Coronary artery (tissue), 2 donors: ENCODE measurements around the gene FTSJ1.

ENCODE experiments used
- DNase-seq: peaks from one replicate; pipeline ENCODE4 v3.0.0-alpha.2; 2017; ENCODE audit warnings: low spot score
- H3K27ac ChIP-seq, 2 donors: fragments of 200-600 bp; sonication (generic); one replicate each; pipeline ENCODE4 v1.5.1; 2016 to 2019
- H3K4me3 ChIP-seq: fragments of 200-600 bp; sonication (generic); 2 replicates; pipeline ENCODE4 v1.5.1; 2016; ENCODE audit warnings: mild to moderate bottlenecking, moderate library complexity
- TF ChIP-seq, protein P1 (sequence below): fragments of 200-600 bp; sonication (generic); IDR thresholded peaks from one replicate; pipeline ENCODE4 v1.5.1; 2019; ENCODE audit warnings: antibody characterized with exemption

The FTSJ1 gene

DNA sequence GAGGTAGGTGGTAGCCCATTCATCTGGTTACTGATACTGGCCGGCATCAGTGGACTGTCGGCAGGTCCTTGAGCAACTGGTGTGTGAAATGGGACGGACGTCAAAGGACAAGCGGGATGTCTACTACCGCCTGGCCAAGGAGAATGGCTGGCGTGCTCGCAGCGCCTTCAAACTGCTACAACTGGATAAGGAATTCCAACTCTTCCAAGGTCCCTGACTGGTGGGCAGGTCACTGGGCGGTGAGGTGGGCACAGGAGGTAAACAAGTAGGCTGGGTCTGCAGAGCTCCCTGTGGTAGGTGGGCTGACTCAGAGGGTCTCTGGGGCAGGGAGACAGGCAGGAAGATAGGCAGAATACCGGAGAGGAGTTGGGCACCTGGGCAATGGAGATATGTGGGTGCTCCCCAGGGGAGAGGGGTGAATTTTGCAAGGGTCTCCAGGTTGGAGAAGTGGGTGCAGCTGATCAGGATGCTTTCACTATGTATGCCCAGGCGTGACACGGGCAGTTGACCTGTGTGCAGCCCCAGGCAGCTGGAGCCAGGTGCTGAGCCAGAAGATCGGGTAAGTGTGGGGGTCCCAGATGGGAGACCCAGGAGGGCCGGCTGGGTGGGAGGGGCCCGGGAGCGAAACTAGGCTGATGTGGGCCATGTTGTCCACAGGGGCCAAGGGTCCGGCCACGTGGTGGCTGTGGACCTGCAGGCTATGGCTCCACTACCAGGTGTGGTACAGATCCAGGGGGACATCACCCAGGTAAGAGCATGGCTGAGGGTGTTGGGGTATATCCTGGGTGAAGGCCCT is 2.2 kb downstream of the FTSJ1 start:
- TF ChIP-seq, protein P1, sequence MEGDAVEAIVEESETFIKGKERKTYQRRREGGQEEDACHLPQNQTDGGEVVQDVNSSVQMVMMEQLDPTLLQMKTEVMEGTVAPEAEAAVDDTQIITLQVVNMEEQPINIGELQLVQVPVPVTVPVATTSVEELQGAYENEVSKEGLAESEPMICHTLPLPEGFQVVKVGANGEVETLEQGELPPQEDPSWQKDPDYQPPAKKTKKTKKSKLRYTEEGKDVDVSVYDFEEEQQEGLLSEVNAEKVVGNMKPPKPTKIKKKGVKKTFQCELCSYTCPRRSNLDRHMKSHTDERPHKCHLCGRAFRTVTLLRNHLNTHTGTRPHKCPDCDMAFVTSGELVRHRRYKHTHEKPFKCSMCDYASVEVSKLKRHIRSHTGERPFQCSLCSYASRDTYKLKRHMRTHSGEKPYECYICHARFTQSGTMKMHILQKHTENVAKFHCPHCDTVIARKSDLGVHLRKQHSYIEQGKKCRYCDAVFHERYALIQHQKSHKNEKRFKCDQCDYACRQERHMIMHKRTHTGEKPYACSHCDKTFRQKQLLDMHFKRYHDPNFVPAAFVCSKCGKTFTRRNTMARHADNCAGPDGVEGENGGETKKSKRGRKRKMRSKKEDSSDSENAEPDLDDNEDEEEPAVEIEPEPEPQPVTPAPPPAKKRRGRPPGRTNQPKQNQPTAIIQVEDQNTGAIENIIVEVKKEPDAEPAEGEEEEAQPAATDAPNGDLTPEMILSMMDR = no peak
- no peak for DNase-seq
- Histone ChIP-seq H3K27ac (no peak overlapping the region), H3K4me3 (no peak overlapping the region)

DNA sequence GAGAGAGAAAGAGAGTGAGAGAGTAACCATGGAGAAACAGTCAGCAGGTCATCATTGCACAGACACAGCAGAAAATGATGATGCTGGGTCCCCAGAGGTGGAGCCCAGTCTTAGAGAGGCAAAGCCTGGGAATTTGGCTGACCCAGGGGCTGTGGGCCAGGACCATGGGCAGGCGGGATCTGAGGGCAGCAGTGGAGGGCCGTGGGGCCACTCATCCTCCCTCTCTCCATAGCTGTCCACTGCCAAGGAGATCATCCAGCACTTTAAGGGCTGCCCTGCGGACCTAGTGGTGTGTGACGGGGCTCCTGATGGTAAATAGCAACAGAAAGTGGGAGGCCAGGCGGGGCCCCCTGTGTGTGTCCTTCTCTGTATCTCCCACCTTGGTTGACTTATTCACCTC is 2.8 kb downstream of the FTSJ1 start:
- DNase-seq = no peak
- Histone ChIP-seq H3K27ac (no peak overlapping the region), H3K4me3 (no peak overlapping the region)
- TF ChIP-seq, protein P1 = no peak

DNA sequence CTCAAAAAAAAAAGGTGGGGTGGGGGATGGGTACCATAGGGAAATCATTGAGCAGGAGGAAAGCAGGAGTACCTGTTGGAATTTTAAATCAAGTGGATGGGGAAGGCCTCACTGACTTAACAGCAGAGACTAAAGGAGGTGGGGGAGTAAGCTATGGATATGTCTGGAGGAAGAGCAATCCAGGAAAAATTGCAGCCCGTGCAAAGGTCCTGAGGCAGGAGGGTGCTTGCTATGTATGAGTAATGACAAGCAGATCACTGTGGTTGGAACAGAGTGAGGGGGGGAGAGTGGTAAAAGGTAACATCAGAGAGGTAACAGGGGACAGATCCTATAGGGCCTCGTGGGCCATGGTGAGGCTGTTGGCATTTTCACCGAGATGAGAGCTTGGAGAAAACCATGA is 4.1 kb downstream of the FTSJ1 start:
- TF ChIP-seq, protein P1 = no peak
- DNase-seq = no peak
- Histone ChIP-seq H3K4me3 (no peak overlapping the region), H3K27ac (no peak overlapping the region)

DNA sequence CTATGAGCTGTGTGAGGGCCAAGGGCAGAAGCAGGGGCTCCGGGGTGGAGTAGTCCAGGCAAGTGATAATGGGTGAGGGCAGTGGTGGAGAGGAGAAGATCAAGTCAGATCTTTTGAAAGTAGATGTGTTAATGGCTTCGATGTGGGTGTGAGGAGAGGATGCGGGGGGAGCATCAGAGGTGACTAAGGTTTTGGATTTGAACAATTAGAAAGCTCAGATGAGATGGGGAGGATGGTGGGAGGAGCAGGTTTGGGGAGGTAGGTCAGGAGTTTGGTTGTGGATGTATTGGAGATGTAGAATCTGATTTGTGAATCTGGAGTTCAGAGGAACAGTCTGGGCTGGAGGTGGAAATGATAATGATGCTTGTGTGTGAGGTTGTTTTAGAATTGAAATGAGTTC is 4.6 kb downstream of the FTSJ1 start:
- Histone ChIP-seq H3K27ac (no peak overlapping the region), H3K4me3 (no peak overlapping the region)
- TF ChIP-seq, protein P1 = no peak
- DNase-seq = no peak

DNA sequence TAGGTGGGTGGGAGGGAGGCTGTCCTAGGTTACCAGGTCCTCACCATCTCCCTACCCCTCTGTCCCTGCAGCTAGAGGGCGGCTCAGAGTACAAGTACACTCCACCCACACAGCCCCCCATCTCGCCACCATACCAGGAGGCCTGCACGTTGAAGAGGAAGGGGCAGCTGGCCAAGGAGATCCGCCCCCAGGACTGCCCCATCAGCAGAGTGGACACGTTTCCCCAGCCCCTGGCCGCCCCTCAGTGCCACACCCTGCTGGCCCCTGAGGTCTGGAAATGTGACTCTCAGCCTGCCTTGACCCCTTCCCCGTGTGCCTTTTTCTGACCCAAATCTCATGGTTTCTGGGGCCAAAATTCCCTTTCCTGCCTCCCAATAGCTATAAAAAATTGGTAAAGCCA is 6.5 kb downstream of the FTSJ1 start:
- DNase-seq = no peak
- Histone ChIP-seq H3K27ac (no peak overlapping the region), H3K4me3 (no peak overlapping the region)
- TF ChIP-seq, protein P1 = no peak

DNA sequence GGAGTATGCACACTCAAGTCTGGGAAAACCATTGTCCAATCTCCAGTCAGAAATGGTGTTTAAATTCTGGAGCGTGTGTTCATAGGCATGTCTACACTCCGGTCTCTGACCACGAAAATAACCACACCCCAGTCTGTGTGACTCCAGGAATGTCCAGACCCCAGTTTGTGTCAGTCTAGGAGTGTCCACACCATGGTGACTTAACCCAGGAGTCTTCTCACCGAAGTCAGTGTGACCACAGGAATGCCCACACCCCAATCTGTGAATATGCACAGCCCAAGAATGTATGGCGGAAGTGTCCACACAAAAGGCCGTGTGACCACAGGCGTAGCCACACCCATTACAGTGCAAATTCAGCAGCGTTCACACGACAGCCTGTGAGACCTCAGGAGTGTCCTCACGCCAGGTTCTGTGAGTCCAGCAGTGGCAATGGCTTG is 11.4 kb downstream of the FTSJ1 start:
- Histone ChIP-seq H3K27ac (no peak overlapping the region), H3K4me3 (no peak overlapping the region)
- TF ChIP-seq, protein P1 = no peak
- DNase-seq = no peak

DNA sequence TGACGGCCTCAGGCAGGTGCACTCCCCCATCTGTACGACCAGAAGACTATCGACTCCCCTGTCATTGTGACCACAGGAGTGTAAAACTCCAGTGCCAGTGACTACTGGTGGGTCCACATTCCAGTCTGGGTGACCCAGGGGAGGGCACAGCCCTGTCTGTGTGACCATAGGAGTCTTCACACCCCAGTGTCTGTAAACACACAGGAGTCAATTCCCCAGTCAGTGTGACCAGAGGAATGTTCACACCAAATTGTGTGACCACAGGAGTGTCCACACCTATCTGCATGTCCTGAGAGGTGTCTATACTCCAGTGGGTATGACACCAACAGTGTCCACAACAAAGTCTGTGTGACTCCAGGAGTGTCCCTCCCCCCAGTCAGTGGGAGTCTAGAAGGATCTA is 12.0 kb downstream of the FTSJ1 start:
- no peak for DNase-seq
- no peak overlapping the region for H3K4me3 ChIP-seq
- TF ChIP-seq, protein P1 = no peak
- no peak overlapping the region for H3K27ac ChIP-seq
